Measurements from ENCODE around the gene ARHGAP4.

ARHGAP4 gene

GRCh38 chrX:153861733-153862310, 64.2 kb downstream of the ARHGAP4 start:
- FAIRE-seq: no peak
- no peak for DNase-seq (ENCODE audit: insufficient read length, low spot score)
- TF ChIP-seq CTCF (IDR thresholded peaks at IDR 0.05; ENCODE audit: insufficient read depth, missing control alignments): no peak

- FAIRE-seq (no peak), DNase-seq (ENCODE audit: insufficient read length, low spot score) (no peak)
Observed at GRCh38 chrX:153861151-153861550, 64.9 kb downstream of the ARHGAP4 start.

More at GRCh38 chrX:153861151-153861550, 64.9 kb downstream of the ARHGAP4 start:
- TF ChIP-seq CTCF (IDR thresholded peaks at IDR 0.05; ENCODE audit: insufficient read depth, missing control alignments): no peak
